ENCODE measurements around the gene NPAS3.

Gene NPAS3

GRCh38 chr14:33010495-33010894 is 71.8 kb downstream of the NPAS3 start:
- TF ChIP-seq CTCF (IDR thresholded peaks at IDR 0.05; ENCODE audit: unreplicated experiment in 3 of 3), result no peak
- Mint-ChIP-seq H3K36me3 (ENCODE audit: low read depth) (no peaks in the 10 kb centered on the region), H3K9me3 (no peaks in the 10 kb centered on the region), H3K4me3 (no peak overlapping the region), H3K27me3 (ENCODE audit: low read depth) (no peaks in the 10 kb centered on the region), H3K27ac (no peak overlapping the region), H3K4me1 (no peaks in the 10 kb centered on the region)

GRCh38 chr14:33014710-33015109 is 76.0 kb downstream of the NPAS3 start:
- Mint-ChIP-seq H3K27me3 (ENCODE audit: low read depth) (no peaks in the 10 kb centered on the region), H3K4me1 (no peaks in the 10 kb centered on the region), H3K4me3 (no peak overlapping the region), H3K36me3 (ENCODE audit: low read depth) (no peaks in the 10 kb centered on the region), H3K27ac (no peak overlapping the region), H3K9me3 (no peaks in the 10 kb centered on the region)
- TF ChIP-seq CTCF (IDR thresholded peaks at IDR 0.05; ENCODE audit: unreplicated experiment in 3 of 3), result no peak

GRCh38 chr14:33016613-33017012 is 77.9 kb downstream of the NPAS3 start:
- H3K4me1 Mint-ChIP-seq, result no peaks in the 10 kb centered on the region
- H3K36me3 Mint-ChIP-seq (ENCODE audit: low read depth), result no peaks in the 10 kb centered on the region
- H3K27ac Mint-ChIP-seq, result no peak overlapping the region

GRCh38 chr14:33017016-33017415 is 78.3 kb downstream of the NPAS3 start:
- no peak overlapping the region for H3K4me3 Mint-ChIP-seq
- H3K4me1 Mint-ChIP-seq, result no peaks in the 10 kb centered on the region
- no peak overlapping the region for H3K27ac Mint-ChIP-seq
- no peaks in the 10 kb centered on the region for H3K36me3 Mint-ChIP-seq (ENCODE audit: low read depth)
- no peaks in the 10 kb centered on the region for H3K27me3 Mint-ChIP-seq (ENCODE audit: low read depth)
- H3K9me3 Mint-ChIP-seq, result no peaks in the 10 kb centered on the region
- TF ChIP-seq CTCF (IDR thresholded peaks at IDR 0.05; ENCODE audit: unreplicated experiment in 3 of 3), result no peak

More at GRCh38 chr14:33016613-33017012, 77.9 kb downstream of the NPAS3 start:
- H3K4me3 Mint-ChIP-seq, result no peak overlapping the region
- no peak for TF ChIP-seq CTCF (IDR thresholded peaks at IDR 0.05; ENCODE audit: unreplicated experiment in 3 of 3)
- no peaks in the 10 kb centered on the region for H3K9me3 Mint-ChIP-seq
- H3K27me3 Mint-ChIP-seq (ENCODE audit: low read depth), result no peaks in the 10 kb centered on the region

- peaks cover 5% of the 10 kb centered on the region for H3K36me3 Mint-ChIP-seq (ENCODE audit: low read depth)
- H3K27me3 Mint-ChIP-seq (ENCODE audit: low read depth), result no peaks in the 10 kb centered on the region
- no peak overlapping the region for H3K4me3 Mint-ChIP-seq
- H3K9me3 Mint-ChIP-seq, result no peaks in the 10 kb centered on the region
- H3K27ac Mint-ChIP-seq, result no peak overlapping the region
- TF ChIP-seq CTCF (IDR thresholded peaks at IDR 0.05; ENCODE audit: unreplicated experiment in 3 of 3), result no peak
- no peaks in the 10 kb centered on the region for H3K4me1 Mint-ChIP-seq
Observed at GRCh38 chr14:33019346-33019745, 80.7 kb downstream of the NPAS3 start.

- no peaks in the 10 kb centered on the region for H3K27me3 Mint-ChIP-seq (ENCODE audit: low read depth)
- TF ChIP-seq CTCF (IDR thresholded peaks at IDR 0.05; ENCODE audit: unreplicated experiment in 3 of 3), result no peak
- H3K4me1 Mint-ChIP-seq, result peaks cover 13% of the 10 kb centered on the region
- peak overlapping the region in 1 of 3 experiments; percentile 44 for H3K27ac Mint-ChIP-seq
- no peaks in the 10 kb centered on the region for H3K9me3 Mint-ChIP-seq
- peaks cover 5% of the 10 kb centered on the region for H3K36me3 Mint-ChIP-seq (ENCODE audit: low read depth)
- no peak overlapping the region for H3K4me3 Mint-ChIP-seq
Observed at GRCh38 chr14:33026850-33027430, 88.3 kb downstream of the NPAS3 start.

All from nephron (organoid).